ENCODE results near the gene SPINK6.
A peak's percentile ranks its signal among the peaks of the same experiment; 100 is the strongest.

SPINK6 gene, protein sequence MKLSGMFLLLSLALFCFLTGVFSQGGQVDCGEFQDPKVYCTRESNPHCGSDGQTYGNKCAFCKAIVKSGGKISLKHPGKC
- 0 to 0.06 (median 0) reads per million in 9 experiments for total RNA-seq

DNA sequence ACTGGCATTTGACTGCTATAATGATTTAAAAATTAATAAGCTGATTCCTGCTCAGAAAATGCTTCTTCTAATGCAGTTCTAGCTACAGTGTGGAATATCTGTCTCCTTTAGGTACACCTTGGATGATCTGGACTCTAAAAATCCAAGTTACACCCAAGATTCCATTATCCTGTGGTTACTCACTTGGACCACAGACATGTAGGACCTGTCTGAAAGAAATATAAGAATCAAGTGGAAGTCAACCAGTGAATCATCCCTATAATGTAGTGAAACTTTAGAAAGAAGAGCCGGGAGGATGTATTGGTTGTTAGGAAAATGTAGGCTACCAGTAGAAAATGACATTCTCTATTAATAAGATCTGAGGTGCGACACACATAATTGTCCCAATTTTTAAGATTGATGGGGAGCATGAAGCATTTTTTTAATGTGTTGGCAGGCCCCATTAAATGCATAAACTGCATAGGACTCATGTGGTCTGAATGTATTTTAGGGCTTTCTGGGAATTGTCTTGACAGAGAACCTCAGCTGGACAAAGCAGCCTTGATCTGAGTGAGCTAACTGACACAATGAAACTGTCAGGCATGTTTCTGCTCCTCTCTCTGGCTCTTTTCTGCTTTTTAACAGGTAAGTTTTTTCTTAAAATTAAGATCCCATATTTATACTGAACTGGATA is at the start of gene SPINK6:
SPINK6 (plus strand) TSS at position 512 of the 673 bp plus-strand sequence; CDS start at position 567, 55 bp downstream.
- ATAC-seq (replicated peaks) (no peak), DNase-seq (no peak)
- Mint-ChIP-seq H3K36me3 (ENCODE audit: insufficient read depth) (no peaks in the 10 kb centered on the region), H3K4me1 (ENCODE audit: low read depth in 2 of 2) (no peaks in the 10 kb centered on the region), H3K9me3 (no peaks in the 10 kb centered on the region), H3K27me3 (peaks cover 0 to 8% of the 10 kb centered on the region in 2 donors), H3K27ac (no peak within 1 kb of the TSS), H3K4me3 (no peak within 1 kb of the TSS)

DNA sequence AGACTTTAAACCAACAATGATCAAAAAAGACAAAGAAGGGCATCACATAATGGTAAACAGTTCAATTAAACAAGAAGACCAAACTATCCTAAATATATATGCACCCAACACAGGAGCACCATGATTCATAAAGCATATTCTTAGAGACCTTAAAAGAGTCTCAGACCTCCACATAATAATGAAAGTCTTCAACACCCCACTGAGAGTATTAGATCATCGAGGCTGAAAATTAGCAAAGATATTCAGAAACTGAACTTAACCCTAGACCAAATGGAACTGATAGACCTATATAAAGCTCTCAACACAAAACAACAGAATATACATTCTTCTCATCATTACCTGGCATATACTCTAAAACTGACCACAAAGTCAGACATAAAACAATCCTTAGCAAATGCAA is 46.2 kb upstream of the SPINK6 start:
- Mint-ChIP-seq H3K36me3 (ENCODE audit: insufficient read depth) (no peaks in the 10 kb centered on the region), H3K27ac (no peak overlapping the region), H3K27me3 (peaks cover 0 to 11% of the 10 kb centered on the region in 2 donors), H3K9me3 (peaks cover 2 to 11% of the 10 kb centered on the region in 2 donors), H3K4me1 (ENCODE audit: low read depth in 2 of 2) (no peaks in the 10 kb centered on the region), H3K4me3 (no peak overlapping the region)
- DNase-seq (no peak), ATAC-seq (replicated peaks) (no peak)

DNA sequence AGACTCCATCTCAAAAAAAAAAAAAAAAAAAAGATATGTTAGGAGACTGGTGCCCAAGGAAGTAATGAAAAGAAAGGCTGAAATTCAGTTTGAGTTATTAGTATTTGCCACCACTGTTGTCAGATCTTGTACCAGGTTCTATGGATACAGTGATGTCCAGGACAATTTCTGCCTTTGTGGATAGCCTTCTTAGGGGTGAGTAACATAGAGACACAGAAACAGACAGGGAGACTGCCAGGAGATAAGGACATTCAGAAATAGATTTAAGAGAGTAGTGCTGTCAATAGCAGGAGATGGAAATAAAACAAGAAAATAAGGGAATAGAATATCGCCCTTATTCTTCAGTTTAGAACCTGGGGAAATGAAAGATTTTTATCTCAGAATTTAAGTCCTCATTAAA is 40.8 kb upstream of the SPINK6 start:
- Mint-ChIP-seq H3K4me3 (no peak overlapping the region), H3K27ac (no peak overlapping the region), H3K36me3 (ENCODE audit: insufficient read depth) (no peaks in the 10 kb centered on the region), H3K27me3 (peaks cover 0 to 6% of the 10 kb centered on the region in 2 donors), H3K4me1 (ENCODE audit: low read depth in 2 of 2) (peaks cover 2 to 3% of the 10 kb centered on the region in 2 donors), H3K9me3 (no peaks in the 10 kb centered on the region)
- DNase-seq (no peak), ATAC-seq (replicated peaks) (no peak)

DNA sequence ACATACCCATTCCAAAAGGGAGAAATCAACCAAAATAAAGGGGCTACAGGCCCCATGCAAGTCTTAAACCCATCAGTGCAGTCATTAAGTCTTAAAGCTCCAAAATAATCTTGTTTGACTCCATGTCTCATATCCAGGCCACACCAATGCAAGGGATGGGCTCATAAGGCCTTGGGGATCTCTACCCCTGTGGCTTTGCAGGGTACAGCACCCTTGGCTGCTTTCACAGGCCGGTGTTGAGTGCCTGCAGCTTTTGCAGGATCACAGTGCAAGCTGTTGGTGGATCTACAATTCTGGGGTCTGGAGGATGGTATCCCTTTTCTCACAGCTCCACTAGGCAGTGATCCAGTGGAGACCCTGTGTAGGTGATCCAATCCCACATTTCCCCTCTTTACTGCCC is 39.5 kb upstream of the SPINK6 start:
- no peaks in the 10 kb centered on the region for H3K36me3 Mint-ChIP-seq (ENCODE audit: insufficient read depth)
- no peak for ATAC-seq (replicated peaks)
- H3K27ac Mint-ChIP-seq = no peak overlapping the region
- H3K4me1 Mint-ChIP-seq (ENCODE audit: low read depth in 2 of 2) = peaks cover 2 to 3% of the 10 kb centered on the region in 2 donors
- peaks cover 5 to 6% of the 10 kb centered on the region in 2 donors for H3K27me3 Mint-ChIP-seq
- DNase-seq = no peak
- H3K4me3 Mint-ChIP-seq = no peak overlapping the region
- H3K9me3 Mint-ChIP-seq = no peaks in the 10 kb centered on the region

DNA sequence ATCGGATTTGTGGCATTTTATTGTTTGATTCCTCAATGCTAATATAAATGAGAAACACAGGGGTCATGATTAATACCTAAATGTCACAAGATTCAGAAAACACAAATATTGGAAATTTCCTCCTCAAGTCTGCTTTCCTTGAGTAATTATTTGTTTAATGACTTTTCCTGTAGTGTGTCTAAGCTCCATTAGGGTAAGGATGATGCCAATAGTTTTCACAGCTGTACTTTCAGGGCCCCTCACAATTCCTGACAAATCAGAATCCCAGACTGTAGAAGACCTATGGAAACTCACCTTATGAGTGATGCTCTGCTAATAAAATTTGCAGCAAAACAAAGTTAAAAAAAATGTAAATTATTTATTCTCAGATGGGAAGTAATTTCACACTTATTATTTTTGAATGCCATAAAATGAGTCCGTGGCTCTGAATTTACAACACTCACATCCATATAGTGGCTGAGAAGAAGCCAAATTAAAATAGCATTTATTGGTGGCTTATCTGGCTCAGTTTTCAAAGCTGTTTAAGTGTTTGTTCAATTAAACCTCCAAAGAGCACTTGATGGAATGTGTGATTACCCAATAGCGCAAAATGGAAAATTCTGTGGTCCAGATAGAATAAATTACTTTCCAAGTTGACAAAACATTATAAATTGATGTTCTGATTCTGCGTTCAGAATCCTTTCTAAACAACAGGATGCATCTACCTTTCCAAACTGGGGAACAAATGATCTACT is 36.1 kb upstream of the SPINK6 start:
- H3K9me3 Mint-ChIP-seq = no peaks in the 10 kb centered on the region
- DNase-seq (no peak), ATAC-seq (replicated peaks) (no peak)
- peaks cover 0 to 10% of the 10 kb centered on the region in 2 donors for H3K27me3 Mint-ChIP-seq
- peaks cover 2 to 3% of the 10 kb centered on the region in 2 donors for H3K4me1 Mint-ChIP-seq (ENCODE audit: low read depth in 2 of 2)
- no peak overlapping the region for H3K27ac Mint-ChIP-seq
- H3K4me3 Mint-ChIP-seq = no peak overlapping the region
- no peaks in the 10 kb centered on the region for H3K36me3 Mint-ChIP-seq (ENCODE audit: insufficient read depth)

DNA sequence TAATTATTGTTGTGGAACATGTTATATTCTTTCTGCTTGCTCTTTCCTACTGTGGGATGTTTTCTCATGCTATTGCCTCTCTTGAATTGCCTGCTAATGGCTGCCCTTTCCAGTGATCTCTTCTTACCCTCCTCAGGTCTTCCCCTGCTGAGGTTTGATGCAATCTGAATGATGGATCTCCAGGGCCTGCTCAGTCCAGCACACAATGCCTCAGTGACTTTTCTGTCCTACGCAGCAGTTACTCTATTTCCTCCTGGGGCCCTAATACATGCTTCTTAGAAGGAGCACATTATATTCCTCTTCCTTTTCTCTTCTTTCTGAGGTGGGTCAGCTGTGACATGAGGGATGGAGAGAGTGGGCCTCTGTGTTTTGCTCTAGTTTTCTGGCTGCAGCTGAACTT is 34.6 kb upstream of the SPINK6 start, which contains the start of gene SPINK14:
SPINK14 (plus strand) TSS at position 301 of the 400 bp plus-strand sequence. CDS start 1,187 bp downstream, outside the sequence.
- DNase-seq (no peak), ATAC-seq (replicated peaks) (no peak)
- Mint-ChIP-seq H3K36me3 (ENCODE audit: insufficient read depth) (no peaks in the 10 kb centered on the region), H3K9me3 (no peaks in the 10 kb centered on the region), H3K27me3 (peaks cover 7 to 10% of the 10 kb centered on the region in 2 donors), H3K4me3 (no peak within 1 kb of the TSS), H3K27ac (no peak within 1 kb of the TSS), H3K4me1 (ENCODE audit: low read depth in 2 of 2) (no peaks in the 10 kb centered on the region)

DNA sequence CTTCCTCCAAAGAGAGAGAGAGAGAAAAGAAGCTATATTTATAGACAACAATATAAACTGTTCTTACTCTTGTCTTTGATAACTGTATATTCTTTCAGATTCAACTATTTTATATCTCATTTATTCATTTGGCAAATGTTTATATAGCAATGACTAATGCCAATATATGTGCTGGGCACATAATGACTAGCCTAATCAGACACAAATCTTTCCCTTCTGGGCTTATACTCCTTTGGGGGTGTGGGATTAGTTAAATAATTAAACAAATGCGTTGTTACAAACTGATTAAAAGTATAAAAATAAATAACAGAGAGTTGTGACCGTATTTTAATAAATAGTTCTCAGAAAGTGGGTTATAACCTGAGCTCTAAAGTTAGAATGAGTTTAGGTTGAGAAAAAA is 30.5 kb upstream of the SPINK6 start:
- H3K4me1 Mint-ChIP-seq (ENCODE audit: low read depth in 2 of 2) = no peaks in the 10 kb centered on the region
- no peak overlapping the region for H3K4me3 Mint-ChIP-seq
- H3K9me3 Mint-ChIP-seq = no peaks in the 10 kb centered on the region
- no peak for ATAC-seq (replicated peaks)
- H3K27me3 Mint-ChIP-seq = peaks cover 15 to 17% of the 10 kb centered on the region in 2 donors
- H3K36me3 Mint-ChIP-seq (ENCODE audit: insufficient read depth) = no peaks in the 10 kb centered on the region
- no peak for DNase-seq
- H3K27ac Mint-ChIP-seq = no peak overlapping the region

DNA sequence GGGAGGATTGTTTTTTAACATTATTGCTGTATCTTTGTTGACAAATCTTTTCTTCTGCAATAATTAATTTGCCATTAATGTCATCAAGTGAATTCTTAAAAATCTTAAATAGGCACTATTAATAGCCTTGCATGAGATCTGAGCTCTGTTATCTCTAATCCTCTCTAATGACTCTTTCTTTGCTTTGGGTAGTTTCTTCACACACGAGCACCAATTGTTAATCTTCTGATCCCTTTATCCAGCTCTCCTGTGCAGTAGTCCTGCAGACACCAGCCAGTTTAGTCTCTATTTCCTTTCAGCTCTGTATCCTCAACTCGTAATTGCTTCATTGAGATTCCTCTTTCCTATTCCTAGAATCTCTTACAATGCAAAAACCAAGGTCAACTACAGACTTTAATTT is 26.4 kb upstream of the SPINK6 start:
- Mint-ChIP-seq H3K4me1 (ENCODE audit: low read depth in 2 of 2) (no peaks in the 10 kb centered on the region), H3K36me3 (ENCODE audit: insufficient read depth) (no peaks in the 10 kb centered on the region), H3K9me3 (no peaks in the 10 kb centered on the region), H3K27ac (no peak overlapping the region), H3K4me3 (no peak overlapping the region), H3K27me3 (peaks cover 18 to 28% of the 10 kb centered on the region in 2 donors)
- DNase-seq (no peak), ATAC-seq (replicated peaks) (no peak)

DNA sequence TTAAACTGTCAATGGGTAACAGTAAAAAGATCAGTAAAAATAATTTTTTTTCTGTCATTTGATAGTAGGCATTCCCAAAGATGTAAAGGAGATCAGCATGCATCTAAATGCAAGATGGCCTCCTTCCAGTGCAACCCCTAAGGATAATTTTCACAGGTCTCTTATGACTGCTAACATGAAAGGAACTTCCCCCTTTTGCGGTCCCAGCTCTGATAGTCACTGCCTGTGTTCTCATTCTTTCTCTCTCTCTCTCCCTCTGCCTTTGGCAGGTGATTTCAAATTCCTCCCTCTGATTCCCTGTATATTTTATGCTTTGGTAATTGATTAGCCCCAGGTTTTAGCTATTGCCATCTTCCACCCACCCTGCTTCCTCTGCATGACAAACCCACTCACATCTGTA is 25.6 kb upstream of the SPINK6 start:
- no peaks in the 10 kb centered on the region for H3K36me3 Mint-ChIP-seq (ENCODE audit: insufficient read depth)
- no peak for DNase-seq
- H3K4me1 Mint-ChIP-seq (ENCODE audit: low read depth in 2 of 2) = no peaks in the 10 kb centered on the region
- H3K27me3 Mint-ChIP-seq = peaks cover 18 to 28% of the 10 kb centered on the region in 2 donors
- H3K4me3 Mint-ChIP-seq = no peak overlapping the region
- H3K27ac Mint-ChIP-seq = no peak overlapping the region
- no peaks in the 10 kb centered on the region for H3K9me3 Mint-ChIP-seq
- ATAC-seq (replicated peaks) = no peak

DNA sequence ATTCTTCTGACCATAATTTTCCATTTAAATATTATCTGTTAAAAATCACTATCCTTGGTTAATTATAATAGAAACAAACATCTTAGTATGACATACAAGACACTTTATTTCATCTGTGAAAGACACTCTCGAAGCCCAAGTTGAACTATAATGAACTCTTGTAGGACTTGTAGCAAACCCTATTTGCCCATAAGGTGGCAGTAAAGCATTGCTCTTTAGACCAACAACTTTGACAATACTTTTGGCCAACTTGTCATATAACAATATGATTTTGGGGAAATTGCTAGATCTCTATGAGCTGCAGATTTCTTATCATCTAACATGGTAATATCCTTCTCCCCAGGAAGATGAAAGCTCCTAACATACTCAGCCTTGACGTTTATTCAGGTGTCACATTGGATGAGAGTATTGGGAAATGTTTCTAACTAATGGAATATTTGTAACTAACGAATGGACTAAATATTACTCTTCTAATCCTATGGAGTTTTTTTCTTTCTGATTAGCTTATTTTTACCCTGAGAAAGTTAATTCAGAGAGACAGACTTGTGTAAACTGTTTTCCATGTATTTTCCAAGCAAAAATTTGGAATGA is 23.5 kb upstream of the SPINK6 start:
- Mint-ChIP-seq H3K4me1 (ENCODE audit: low read depth in 2 of 2) (no peaks in the 10 kb centered on the region), H3K27ac (no peak overlapping the region), H3K9me3 (no peaks in the 10 kb centered on the region), H3K36me3 (ENCODE audit: insufficient read depth) (no peaks in the 10 kb centered on the region), H3K27me3 (peaks cover 18 to 21% of the 10 kb centered on the region in 2 donors), H3K4me3 (no peak overlapping the region)
- DNase-seq (no peak), ATAC-seq (replicated peaks) (peak; percentile 41)

DNA sequence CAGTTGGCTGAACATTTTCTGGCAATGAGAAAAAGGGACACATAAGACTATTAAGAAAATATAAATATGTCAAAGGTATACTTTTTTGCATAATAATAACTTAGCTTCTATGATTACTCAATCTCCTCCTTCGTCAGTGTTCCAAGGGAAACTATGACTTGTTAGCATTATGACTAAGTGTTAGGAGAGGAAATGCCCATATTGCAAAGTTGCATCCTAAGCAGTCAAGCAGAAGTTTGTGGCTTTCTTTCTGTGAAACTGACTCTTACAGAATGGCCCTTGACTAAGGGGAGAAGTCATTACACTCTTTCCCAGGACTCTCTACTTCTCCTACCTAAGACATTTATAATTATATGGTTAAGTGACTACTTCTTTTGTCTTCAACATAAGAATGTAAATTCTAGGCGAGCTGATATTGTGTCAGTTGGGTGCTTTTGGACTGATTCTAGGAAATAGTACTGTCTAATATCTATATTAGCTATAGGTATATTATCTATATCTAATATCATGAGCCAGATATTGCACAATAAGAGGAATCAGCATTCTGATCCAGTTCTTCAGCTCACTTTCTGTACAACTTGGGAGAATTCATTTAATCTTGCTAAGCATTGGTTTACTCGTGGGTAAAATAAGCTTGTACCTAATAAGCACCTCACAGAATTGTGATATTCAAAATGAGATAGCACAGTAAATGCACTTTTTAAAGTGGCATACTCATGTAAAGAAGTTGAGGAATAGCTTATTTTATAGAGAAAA is 16.4 kb upstream of the SPINK6 start:
- no peaks in the 10 kb centered on the region for H3K4me1 Mint-ChIP-seq (ENCODE audit: low read depth in 2 of 2)
- no peaks in the 10 kb centered on the region for H3K36me3 Mint-ChIP-seq (ENCODE audit: insufficient read depth)
- ATAC-seq (replicated peaks) = no peak
- H3K27me3 Mint-ChIP-seq = peaks cover 0 to 9% of the 10 kb centered on the region in 2 donors
- no peaks in the 10 kb centered on the region for H3K9me3 Mint-ChIP-seq
- no peak overlapping the region for H3K27ac Mint-ChIP-seq
- no peak overlapping the region for H3K4me3 Mint-ChIP-seq
- no peak for DNase-seq

DNA sequence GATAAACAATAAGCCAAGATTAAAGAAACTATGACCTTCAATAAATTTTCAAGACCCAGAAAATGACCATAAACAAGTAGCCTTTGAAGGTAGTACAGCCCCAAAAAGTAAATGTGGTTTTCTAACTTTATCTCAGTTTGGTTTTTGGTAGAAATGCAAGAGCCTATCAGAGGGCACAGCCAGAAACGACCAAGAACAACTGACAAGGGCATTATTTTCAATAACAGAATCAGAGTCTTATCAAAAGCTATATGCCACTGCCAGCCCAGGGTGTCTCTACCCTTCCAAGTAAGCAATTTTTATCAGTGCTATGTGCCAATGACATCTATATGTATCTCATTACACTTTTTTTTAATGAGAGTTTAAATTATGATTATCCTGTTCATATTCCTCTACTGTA is 11.8 kb upstream of the SPINK6 start:
- Mint-ChIP-seq H3K27ac (no peak overlapping the region), H3K9me3 (no peaks in the 10 kb centered on the region), H3K27me3 (peaks cover 0 to 9% of the 10 kb centered on the region in 2 donors), H3K4me3 (no peak overlapping the region), H3K36me3 (ENCODE audit: insufficient read depth) (no peaks in the 10 kb centered on the region), H3K4me1 (ENCODE audit: low read depth in 2 of 2) (no peaks in the 10 kb centered on the region)
- no peak for DNase-seq
- no peak for ATAC-seq (replicated peaks)

DNA sequence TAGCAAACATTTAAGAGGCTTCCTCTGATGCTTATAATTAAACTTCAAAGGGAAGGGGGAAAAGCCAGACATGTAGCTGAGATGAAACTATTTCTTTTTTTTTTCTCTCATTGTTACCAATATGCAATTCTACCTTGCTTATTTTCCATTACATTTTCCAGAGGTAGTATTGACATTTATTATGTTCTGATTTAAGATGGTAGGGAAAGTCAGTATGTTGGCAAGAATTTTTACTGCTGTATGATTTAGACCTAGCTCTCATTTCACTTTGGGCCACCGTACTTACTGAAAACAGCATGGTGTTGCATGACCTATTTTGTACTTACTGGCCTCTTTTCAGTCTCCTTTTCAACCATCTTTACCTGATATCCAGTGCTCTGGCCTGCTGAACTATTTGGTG is 9.6 kb upstream of the SPINK6 start:
- ATAC-seq (replicated peaks) (no peak), DNase-seq (no peak)
- Mint-ChIP-seq H3K9me3 (no peaks in the 10 kb centered on the region), H3K4me3 (no peak overlapping the region), H3K36me3 (ENCODE audit: insufficient read depth) (no peaks in the 10 kb centered on the region), H3K4me1 (ENCODE audit: low read depth in 2 of 2) (no peaks in the 10 kb centered on the region), H3K27me3 (no peaks in the 10 kb centered on the region), H3K27ac (no peak overlapping the region)
